DOHH2 (cell line): ENCODE results near the gene FAM53A.

ENCODE experiments used
- EZH2phosphoT487 ChIP-seq: fragments of 200-600 bp; sonication (generic); IDR thresholded peaks from 2 replicates; pipeline ENCODE4 v1.6.1; 2017; ENCODE audit warnings: borderline replicate concordance, mild to moderate bottlenecking, antibody characterized with exemption, low read length, moderate library complexity, mixed read lengths
- TF ChIP-seq, protein P1 (sequence below): fragments of 200-600 bp; sonication (generic); IDR thresholded peaks from one replicate; pipeline ENCODE4 v1.5.1; 2014; ENCODE audit warnings: antibody characterized with exemption, mild to moderate bottlenecking, low read depth, low read length; ENCODE audit not compliant: poor library complexity, severe bottlenecking

DNA sequence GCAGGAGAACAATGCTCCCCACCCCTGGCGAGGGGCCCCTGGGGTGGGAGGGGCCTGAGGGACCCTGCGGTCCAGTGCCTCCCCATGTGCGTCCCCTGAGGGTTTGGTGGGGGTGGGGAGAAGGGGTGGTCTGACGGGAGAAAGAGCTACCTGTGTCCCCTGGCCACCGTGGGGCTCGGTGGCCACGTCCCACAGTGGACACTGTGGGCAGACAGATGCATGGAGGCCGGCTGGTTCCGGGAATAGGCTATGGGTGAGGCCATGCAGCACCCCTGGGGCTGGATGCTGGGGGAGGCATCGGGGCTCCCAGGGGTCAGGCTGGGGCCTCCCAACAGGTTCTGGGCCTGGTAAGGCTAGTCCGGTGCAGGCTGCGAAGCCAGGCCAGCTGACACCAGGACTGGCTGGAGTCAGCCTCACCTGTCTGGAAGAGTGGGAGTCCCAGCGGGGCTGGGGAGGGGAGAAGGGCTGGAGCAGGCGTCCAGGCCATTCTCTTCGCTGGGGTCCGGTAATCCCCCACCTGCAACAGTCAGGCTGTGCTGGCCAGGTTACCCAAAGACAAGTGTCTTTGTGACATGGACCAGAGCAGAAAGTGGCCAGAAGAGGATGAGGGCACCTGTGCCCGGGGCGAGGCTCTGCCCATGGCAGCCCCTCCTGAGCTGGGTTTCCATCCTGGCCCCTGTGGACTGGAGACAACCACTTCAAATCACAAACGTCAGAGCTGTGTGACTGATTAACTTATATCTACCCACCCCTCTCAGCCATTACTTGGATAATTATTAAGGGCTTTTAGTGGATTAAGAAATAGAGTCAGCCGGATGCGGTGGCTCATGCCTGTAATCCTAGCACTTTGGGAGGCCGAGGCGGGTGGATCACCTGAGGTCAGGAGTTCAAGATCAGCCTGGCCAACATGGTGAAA, 1.4 kb upstream of the FAM53A start:
- TF ChIP-seq, protein P1, sequence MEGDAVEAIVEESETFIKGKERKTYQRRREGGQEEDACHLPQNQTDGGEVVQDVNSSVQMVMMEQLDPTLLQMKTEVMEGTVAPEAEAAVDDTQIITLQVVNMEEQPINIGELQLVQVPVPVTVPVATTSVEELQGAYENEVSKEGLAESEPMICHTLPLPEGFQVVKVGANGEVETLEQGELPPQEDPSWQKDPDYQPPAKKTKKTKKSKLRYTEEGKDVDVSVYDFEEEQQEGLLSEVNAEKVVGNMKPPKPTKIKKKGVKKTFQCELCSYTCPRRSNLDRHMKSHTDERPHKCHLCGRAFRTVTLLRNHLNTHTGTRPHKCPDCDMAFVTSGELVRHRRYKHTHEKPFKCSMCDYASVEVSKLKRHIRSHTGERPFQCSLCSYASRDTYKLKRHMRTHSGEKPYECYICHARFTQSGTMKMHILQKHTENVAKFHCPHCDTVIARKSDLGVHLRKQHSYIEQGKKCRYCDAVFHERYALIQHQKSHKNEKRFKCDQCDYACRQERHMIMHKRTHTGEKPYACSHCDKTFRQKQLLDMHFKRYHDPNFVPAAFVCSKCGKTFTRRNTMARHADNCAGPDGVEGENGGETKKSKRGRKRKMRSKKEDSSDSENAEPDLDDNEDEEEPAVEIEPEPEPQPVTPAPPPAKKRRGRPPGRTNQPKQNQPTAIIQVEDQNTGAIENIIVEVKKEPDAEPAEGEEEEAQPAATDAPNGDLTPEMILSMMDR: no peak
- TF ChIP-seq EZH2phosphoT487: no peak
